HEK293 (cell line): ENCODE measurements around the gene KRTAP5-8.

Experiments
- CTCF ChIA-PET: fragments of 350-600 bp; formaldehyde crosslinking; extraction: SDS; loops from one replicate; lab custom pipeline; 2021; ENCODE audit warnings: antibody characterized with exemption; lab: Yijun Ruan, JAX
- POLR2A ChIA-PET: fragments of 300-600 bp; formaldehyde crosslinking; extraction: SDS; loops from one replicate; lab custom pipeline; 2020; ENCODE audit warnings: antibody characterized with exemption, inconsistent platforms; lab: Yijun Ruan, JAX
- H3K27ac ChIP-seq: fragments of 200-500 bp; sonication (Bioruptor generic); 2 replicates; pipeline ENCODE4 v1.5.1; 2014; ENCODE audit warnings: low read depth, low read length, control low read depth, inconsistent platforms; ENCODE audit errors: extremely low read depth
- H3K36me3 ChIP-seq, 2 experiments: fragments of 200-500 bp in 1 of 2; sonication (Bioruptor generic) in 1 of 2; 1 replicate in 1 of 2; 2 replicates in 1 of 2; pipeline ENCODE4 v1.5.1; 2014 to 2017; ENCODE audit warnings: inconsistent platforms in 2 of 2, low read length in 2 of 2; ENCODE audit not compliant: control insufficient read depth in 2 of 2, insufficient read depth in 1 of 2
- H3K4me1 ChIP-seq: fragments of 200-500 bp; sonication (Bioruptor generic); 2 replicates; pipeline ENCODE4 v1.5.1; 2014; ENCODE audit warnings: mild to moderate bottlenecking, low read length, inconsistent platforms; ENCODE audit not compliant: control insufficient read depth, insufficient read depth
- H3K4me3 ChIP-seq: 2 replicates; pipeline ENCODE4 v1.5.1; 2011; ENCODE audit warnings: low read depth, mild to moderate bottlenecking, control low read depth, low read length, moderate library complexity
- H3K9me3 ChIP-seq: fragments of 200-500 bp; sonication (Bioruptor generic); 2 replicates; pipeline ENCODE4 v1.5.1; 2014; ENCODE audit warnings: low read depth, low read length, inconsistent platforms; ENCODE audit not compliant: control insufficient read depth, insufficient read depth
- EGR2 ChIP-seq: fragments of 450-650 bp; formaldehyde crosslinking; IDR thresholded peaks from 2 replicates; pipeline ENCODE4 v1.5.1; 2016; ENCODE audit warnings: low read depth, missing biosample characterization, missing genetic modification characterization
- GFI1B ChIP-seq: fragments of 450-650 bp; formaldehyde crosslinking; IDR thresholded peaks from 2 replicates; pipeline ENCODE4 v1.5.1; 2016; ENCODE audit warnings: missing biosample characterization, missing genetic modification characterization
- HOXA7 ChIP-seq: sonication (generic); formaldehyde crosslinking; IDR thresholded peaks from 2 replicates; pipeline ENCODE4 v1.8.1; 2022; ENCODE audit warnings: missing genetic modification reagents, borderline replicate concordance
- KLF10 ChIP-seq: fragments of 450-650 bp; IDR thresholded peaks from 2 replicates; pipeline ENCODE4 v1.5.1; 2018; ENCODE audit warnings: missing biosample characterization, mild to moderate bottlenecking, missing genetic modification characterization
- MEIS1 ChIP-seq: sonication (generic); formaldehyde crosslinking; IDR thresholded peaks from 2 replicates; pipeline ENCODE4 v1.8.1; 2022; ENCODE audit warnings: missing genetic modification reagents, mild to moderate bottlenecking, borderline replicate concordance
- OVOL3 ChIP-seq: fragments of 450-650 bp; formaldehyde crosslinking; IDR thresholded peaks from 2 replicates; pipeline ENCODE4 v1.5.1; 2016; ENCODE audit warnings: missing biosample characterization, missing genetic modification characterization
- ZFP69B ChIP-seq: fragments of 450-650 bp; formaldehyde crosslinking; IDR thresholded peaks from 2 replicates; pipeline ENCODE4 v1.5.1; 2016; ENCODE audit warnings: missing biosample characterization, missing genetic modification characterization
- ZNF169 ChIP-seq: fragments of 450-650 bp; formaldehyde crosslinking; IDR thresholded peaks from 2 replicates; pipeline ENCODE4 v1.5.1; 2016; ENCODE audit warnings: missing biosample characterization, missing genetic modification characterization
- ZNF2 ChIP-seq: fragments of 450-650 bp; formaldehyde crosslinking; IDR thresholded peaks from 2 replicates; pipeline ENCODE4 v1.5.1; 2016; ENCODE audit warnings: missing biosample characterization, missing genetic modification characterization
- ZNF223 ChIP-seq: fragments of 450-650 bp; formaldehyde crosslinking; IDR thresholded peaks from 2 replicates; pipeline ENCODE4 v1.5.1; 2016; ENCODE audit warnings: missing biosample characterization, missing genetic modification characterization
- ZNF302 ChIP-seq: fragments of 450-650 bp; formaldehyde crosslinking; IDR thresholded peaks from 2 replicates; pipeline ENCODE4 v1.5.1; 2016; ENCODE audit warnings: missing biosample characterization, missing genetic modification characterization, low read depth
- ZNF394 ChIP-seq: fragments of 450-650 bp; formaldehyde crosslinking; IDR thresholded peaks from 2 replicates; pipeline ENCODE4 v1.5.1; 2016; ENCODE audit warnings: missing biosample characterization, missing genetic modification characterization, mild to moderate bottlenecking, moderate library complexity, borderline replicate concordance
- ZNF433 ChIP-seq: fragments of 450-650 bp; formaldehyde crosslinking; IDR thresholded peaks from 2 replicates; pipeline ENCODE4 v1.5.1; 2016; ENCODE audit warnings: missing biosample characterization, missing genetic modification characterization, low read depth
- ZNF544 ChIP-seq: fragments of 450-650 bp; formaldehyde crosslinking; IDR thresholded peaks from 2 replicates; pipeline ENCODE4 v1.5.0; 2017; ENCODE audit warnings: missing biosample characterization, missing genetic modification characterization
- ZNF561 ChIP-seq: fragments of 450-650 bp; IDR thresholded peaks from 2 replicates; pipeline ENCODE4 v1.5.1; 2018; ENCODE audit warnings: missing biosample characterization, missing genetic modification characterization, borderline replicate concordance
- ZNF596 ChIP-seq: fragments of 450-650 bp; IDR thresholded peaks from 2 replicates; pipeline ENCODE4 v1.5.0; 2018; ENCODE audit warnings: missing biosample characterization, mild to moderate bottlenecking, missing genetic modification characterization, moderate library complexity
- ZNF621 ChIP-seq: fragments of 450-650 bp; formaldehyde crosslinking; IDR thresholded peaks from 2 replicates; pipeline ENCODE4 v1.5.1; 2017; ENCODE audit warnings: missing biosample characterization, missing genetic modification characterization
- ZNF654 ChIP-seq: fragments of 450-650 bp; formaldehyde crosslinking; IDR thresholded peaks from 2 replicates; pipeline ENCODE4 v1.5.1; 2016; ENCODE audit warnings: low read depth, missing biosample characterization, missing genetic modification characterization
- ZNF677 ChIP-seq: fragments of 450-650 bp; IDR thresholded peaks from 2 replicates; pipeline ENCODE4 v1.5.0; 2018; ENCODE audit warnings: missing biosample characterization, mild to moderate bottlenecking, missing genetic modification characterization, moderate library complexity
- ZNF776 ChIP-seq: fragments of 450-650 bp; formaldehyde crosslinking; IDR thresholded peaks from 2 replicates; pipeline ENCODE4 v1.5.0; 2017; ENCODE audit warnings: missing biosample characterization, missing genetic modification characterization, borderline replicate concordance
- ZNF843 ChIP-seq: fragments of 450-650 bp; formaldehyde crosslinking; IDR thresholded peaks from 2 replicates; pipeline ENCODE4 v1.5.1; 2016; ENCODE audit warnings: missing biosample characterization, missing genetic modification characterization
- ZSCAN16 ChIP-seq: fragments of 450-650 bp; formaldehyde crosslinking; IDR thresholded peaks from 2 replicates; pipeline ENCODE4 v1.5.1; 2016; ENCODE audit warnings: missing biosample characterization, missing genetic modification characterization
- ZSCAN23 ChIP-seq: fragments of 450-650 bp; formaldehyde crosslinking; IDR thresholded peaks from 2 replicates; pipeline ENCODE4 v1.5.1; 2016; ENCODE audit warnings: missing biosample characterization, missing genetic modification characterization
- ZSCAN30 ChIP-seq: fragments of 450-650 bp; IDR thresholded peaks from 2 replicates; pipeline ENCODE4 v1.5.1; 2018; ENCODE audit warnings: missing biosample characterization, mild to moderate bottlenecking, missing genetic modification characterization, moderate library complexity
- TF ChIP-seq, protein P1 (sequence below): fragments of 450-650 bp; formaldehyde crosslinking; IDR thresholded peaks from 2 replicates; pipeline ENCODE4 v1.5.1; 2017; ENCODE audit warnings: missing biosample characterization, missing genetic modification characterization
- TF ChIP-seq, protein P2 (sequence below): fragments of 450-650 bp; formaldehyde crosslinking; IDR thresholded peaks from 2 replicates; pipeline ENCODE4 v1.5.1; 2016; ENCODE audit warnings: missing biosample characterization, missing genetic modification characterization
- TF ChIP-seq, protein P3 (sequence below): fragments of 450-650 bp; formaldehyde crosslinking; conservative IDR thresholded peaks from 2 replicates; pipeline ENCODE4 v1.5.1; 2016; ENCODE audit warnings: low read depth, missing biosample characterization, missing genetic modification characterization

The KRTAP5-8 gene

DNA sequence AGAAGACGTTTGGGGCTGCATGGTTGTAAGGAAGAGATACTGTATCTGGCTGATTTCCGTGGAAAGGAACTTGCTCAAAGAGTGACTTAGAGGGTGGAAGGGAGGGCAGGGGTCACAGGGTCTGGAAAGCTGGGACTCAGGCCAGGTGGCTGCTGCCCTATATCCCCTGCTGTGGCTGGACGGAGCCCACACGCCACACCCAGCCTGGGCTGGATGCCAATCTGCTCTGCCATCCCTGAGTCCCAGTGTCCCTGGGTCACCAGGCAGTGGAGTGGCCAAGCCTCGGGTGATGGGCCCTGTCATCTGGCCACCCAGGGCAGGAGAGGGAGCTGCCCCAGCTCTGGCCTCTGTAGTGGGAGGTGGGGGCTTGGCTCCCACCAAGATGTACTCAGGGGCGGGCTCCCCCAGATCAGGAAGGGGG lies 37.2 kb upstream of the KRTAP5-8 start:
- Histone ChIP-seq H3K27ac (no peak overlapping the region), H3K4me3 (no peak overlapping the region), H3K4me1 (no peaks in the 10 kb centered on the region), H3K9me3 (no peaks in the 10 kb centered on the region), H3K36me3 (peaks cover 0 to 57% of the 10 kb centered on the region in 2 experiments; a peak in 1 of 3 replicates)
- ChIA-PET POLR2A (no interaction called here), CTCF (interaction anchor here (0.6 kb wide), 1 partner anchor 67 kb away, joined by 3 read pairs; no protein-coding TSS in a partner anchor)
- TF ChIP-seq, protein P1, sequence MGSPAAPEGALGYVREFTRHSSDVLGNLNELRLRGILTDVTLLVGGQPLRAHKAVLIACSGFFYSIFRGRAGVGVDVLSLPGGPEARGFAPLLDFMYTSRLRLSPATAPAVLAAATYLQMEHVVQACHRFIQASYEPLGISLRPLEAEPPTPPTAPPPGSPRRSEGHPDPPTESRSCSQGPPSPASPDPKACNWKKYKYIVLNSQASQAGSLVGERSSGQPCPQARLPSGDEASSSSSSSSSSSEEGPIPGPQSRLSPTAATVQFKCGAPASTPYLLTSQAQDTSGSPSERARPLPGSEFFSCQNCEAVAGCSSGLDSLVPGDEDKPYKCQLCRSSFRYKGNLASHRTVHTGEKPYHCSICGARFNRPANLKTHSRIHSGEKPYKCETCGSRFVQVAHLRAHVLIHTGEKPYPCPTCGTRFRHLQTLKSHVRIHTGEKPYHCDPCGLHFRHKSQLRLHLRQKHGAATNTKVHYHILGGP, result no peak
- no peak for TF ChIP-seq ZSCAN30 (tag by site-specific recombination)
- no peak for TF ChIP-seq ZNF596 (tag by site-specific recombination)
- TF ChIP-seq ZNF677, result no peak
- no peak for TF ChIP-seq HOXA7 (CRISPR knock-in tag)
- TF ChIP-seq GFI1B, result no peak
- TF ChIP-seq ZNF561 (tag by site-specific recombination), result no peak
- TF ChIP-seq ZNF621 (tag by site-specific recombination), result no peak
- TF ChIP-seq ZNF169 (tag by site-specific recombination), result no peak
- no peak for TF ChIP-seq ZNF544
- TF ChIP-seq ZNF302 (tag by site-specific recombination), result no peak
- no peak for TF ChIP-seq ZSCAN16 (tag by site-specific recombination)
- TF ChIP-seq, protein P2, sequence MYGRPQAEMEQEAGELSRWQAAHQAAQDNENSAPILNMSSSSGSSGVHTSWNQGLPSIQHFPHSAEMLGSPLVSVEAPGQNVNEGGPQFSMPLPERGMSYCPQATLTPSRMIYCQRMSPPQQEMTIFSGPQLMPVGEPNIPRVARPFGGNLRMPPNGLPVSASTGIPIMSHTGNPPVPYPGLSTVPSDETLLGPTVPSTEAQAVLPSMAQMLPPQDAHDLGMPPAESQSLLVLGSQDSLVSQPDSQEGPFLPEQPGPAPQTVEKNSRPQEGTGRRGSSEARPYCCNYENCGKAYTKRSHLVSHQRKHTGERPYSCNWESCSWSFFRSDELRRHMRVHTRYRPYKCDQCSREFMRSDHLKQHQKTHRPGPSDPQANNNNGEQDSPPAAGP (tag by site-specific recombination), result no peak
- TF ChIP-seq, protein P3, sequence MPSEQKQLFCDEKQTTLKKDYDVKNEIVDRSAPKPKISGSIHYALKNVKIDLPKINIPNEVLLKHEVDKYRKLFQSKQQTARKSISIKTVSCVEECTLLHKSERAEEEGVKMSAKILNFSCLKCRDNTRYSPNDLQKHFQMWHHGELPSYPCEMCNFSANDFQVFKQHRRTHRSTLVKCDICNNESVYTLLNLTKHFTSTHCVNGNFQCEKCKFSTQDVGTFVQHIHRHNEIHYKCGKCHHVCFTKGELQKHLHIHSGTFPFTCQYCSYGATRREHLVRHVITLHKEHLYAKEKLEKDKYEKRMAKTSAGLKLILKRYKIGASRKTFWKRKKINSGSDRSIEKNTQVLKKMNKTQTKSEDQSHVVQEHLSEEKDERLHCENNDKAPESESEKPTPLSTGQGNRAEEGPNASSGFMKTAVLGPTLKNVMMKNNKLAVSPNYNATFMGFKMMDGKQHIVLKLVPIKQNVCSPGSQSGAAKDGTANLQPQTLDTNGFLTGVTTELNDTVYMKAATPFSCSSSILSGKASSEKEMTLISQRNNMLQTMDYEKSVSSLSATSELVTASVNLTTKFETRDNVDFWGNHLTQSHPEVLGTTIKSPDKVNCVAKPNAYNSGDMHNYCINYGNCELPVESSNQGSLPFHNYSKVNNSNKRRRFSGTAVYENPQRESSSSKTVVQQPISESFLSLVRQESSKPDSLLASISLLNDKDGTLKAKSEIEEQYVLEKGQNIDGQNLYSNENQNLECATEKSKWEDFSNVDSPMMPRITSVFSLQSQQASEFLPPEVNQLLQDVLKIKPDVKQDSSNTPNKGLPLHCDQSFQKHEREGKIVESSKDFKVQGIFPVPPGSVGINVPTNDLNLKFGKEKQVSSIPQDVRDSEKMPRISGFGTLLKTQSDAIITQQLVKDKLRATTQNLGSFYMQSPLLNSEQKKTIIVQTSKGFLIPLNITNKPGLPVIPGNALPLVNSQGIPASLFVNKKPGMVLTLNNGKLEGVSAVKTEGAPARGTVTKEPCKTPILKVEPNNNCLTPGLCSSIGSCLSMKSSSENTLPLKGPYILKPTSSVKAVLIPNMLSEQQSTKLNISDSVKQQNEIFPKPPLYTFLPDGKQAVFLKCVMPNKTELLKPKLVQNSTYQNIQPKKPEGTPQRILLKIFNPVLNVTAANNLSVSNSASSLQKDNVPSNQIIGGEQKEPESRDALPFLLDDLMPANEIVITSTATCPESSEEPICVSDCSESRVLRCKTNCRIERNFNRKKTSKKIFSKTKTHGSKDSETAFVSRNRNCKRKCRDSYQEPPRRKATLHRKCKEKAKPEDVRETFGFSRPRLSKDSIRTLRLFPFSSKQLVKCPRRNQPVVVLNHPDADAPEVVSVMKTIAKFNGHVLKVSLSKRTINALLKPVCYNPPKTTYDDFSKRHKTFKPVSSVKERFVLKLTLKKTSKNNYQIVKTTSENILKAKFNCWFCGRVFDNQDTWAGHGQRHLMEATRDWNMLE, result no peak
- no peak for TF ChIP-seq ZNF776 (tag by site-specific recombination)

DNA sequence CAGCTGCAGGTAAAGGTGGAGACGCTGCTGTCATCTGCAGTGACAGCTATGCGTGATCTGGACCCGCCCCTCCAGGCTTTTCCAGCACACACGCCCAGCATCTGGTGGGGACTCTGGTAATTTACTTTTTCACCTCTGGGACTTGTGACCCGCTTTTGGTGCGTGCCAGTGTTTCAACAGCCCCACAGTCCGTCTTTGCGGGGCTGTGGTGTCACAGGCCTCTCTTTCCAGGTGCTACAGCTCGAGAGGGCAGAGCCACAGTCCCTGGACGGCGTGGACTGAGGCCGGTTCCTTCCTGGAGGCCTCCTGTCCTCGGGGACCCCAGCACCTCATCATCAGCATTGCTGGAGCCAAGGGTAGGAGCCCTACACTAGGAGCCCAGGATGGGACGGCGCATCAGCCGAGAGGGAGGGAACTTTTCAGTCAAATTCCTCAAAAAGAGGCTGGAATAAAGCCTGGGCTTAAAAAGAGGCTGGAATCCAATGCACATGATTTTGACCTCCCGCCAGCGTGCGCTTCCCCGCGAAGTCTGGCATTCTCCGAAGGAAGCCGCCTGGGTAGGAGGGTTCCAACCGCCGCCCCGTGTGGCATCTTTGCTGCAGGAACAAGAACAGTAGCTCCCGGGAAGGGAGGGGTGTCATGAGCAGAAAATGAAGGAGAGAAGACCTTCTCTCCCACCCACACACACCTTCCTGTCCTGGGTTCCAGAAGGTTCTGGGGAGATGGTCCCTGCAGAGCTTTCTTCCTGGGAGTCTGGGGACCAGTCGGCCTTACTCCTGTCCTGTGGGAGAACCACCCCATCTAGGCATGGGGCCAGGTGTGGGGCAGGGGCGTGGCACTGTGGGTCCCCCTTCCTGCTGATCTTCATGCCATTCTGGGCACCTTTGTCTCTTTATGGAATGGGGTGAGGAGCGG lies 36.5 kb upstream of the KRTAP5-8 start:
- Histone ChIP-seq H3K9me3 (no peaks in the 10 kb centered on the region), H3K27ac (no peak overlapping the region), H3K36me3 (peaks cover 0 to 53% of the 10 kb centered on the region in 2 experiments; a peak in 1 of 3 replicates), H3K4me3 (no peak overlapping the region), H3K4me1 (no peaks in the 10 kb centered on the region)
- ChIA-PET POLR2A (no interaction called here), CTCF (interaction anchor here (0.6 kb wide), 1 partner anchor 68 kb away, joined by 3 read pairs; no protein-coding TSS in a partner anchor)
- TF ChIP-seq EGR2 (no peak), ZNF433 (tag by site-specific recombination) (no peak), KLF10 (tag by site-specific recombination) (no peak), MEIS1 (CRISPR knock-in tag) (no peak), ZNF621 (tag by site-specific recombination) (no peak), ZNF843 (tag by site-specific recombination) (no peak), ZNF654 (no peak), ZNF394 (tag by site-specific recombination) (no peak), ZSCAN23 (tag by site-specific recombination) (no peak), OVOL3 (tag by site-specific recombination) (no peak), ZNF2 (tag by site-specific recombination) (no peak), ZNF223 (tag by site-specific recombination) (no peak), ZFP69B (no peak)
